Muscle of leg (tissue), 11 donors: ENCODE results near the gene COL13A1. TPM values are rescaled to one million over a fixed set of nuclear protein-coding genes. Genes with fewer than 3 reads are reported as not detected.

Source experiments
- DNase-seq: peaks from one replicate; pipeline ENCODE4 v3.0.0; 2013
- H3K27ac ChIP-seq: one replicate; pipeline ENCODE4 v1.5.1; 2013; ENCODE audit warnings: mild to moderate bottlenecking, low read length, control low read depth
- H3K27me3 ChIP-seq: one replicate; pipeline ENCODE4 v1.6.1; 2013; ENCODE audit warnings: low read length; ENCODE audit not compliant: control insufficient read depth, insufficient read depth
- H3K36me3 ChIP-seq: one replicate; pipeline ENCODE4 v1.6.1; 2013; ENCODE audit warnings: low read length; ENCODE audit not compliant: control insufficient read depth, insufficient read depth
- H3K4me1 ChIP-seq: one replicate; pipeline ENCODE4 v1.6.1; 2013; ENCODE audit warnings: low read length; ENCODE audit not compliant: control insufficient read depth, insufficient read depth
- H3K4me3 ChIP-seq: one replicate; pipeline ENCODE4 v1.5.1; 2013; ENCODE audit warnings: low read length, control low read depth
- H3K9me3 ChIP-seq: replicated peaks from 2 replicates; pipeline ENCODE4 v1.6.1; 2013; ENCODE audit warnings: low read depth, low read length; ENCODE audit not compliant: control insufficient read depth
- WGBS: methylation state at CpG from one replicate; pipeline ENCODE4 v1.1.5; 2013; ENCODE audit warnings: missing lambda C conversion rate; ENCODE audit not compliant: insufficient coverage; 5-methylcytosine and 5-hydroxymethylcytosine counted together
- polyA plus RNA-seq, 8 donors: library from polyadenylated mRNA; unstranded; fragments of 120-200 nt; gene quantifications; one replicate each; pipeline versions ENCODE4 v1.2.1 to v1.2.3, GENCODE V29; 2013; ENCODE audit warnings: inconsistent platforms in 1 of 8, low replicate concordance in 1 of 8; ENCODE audit not compliant: insufficient read length in 8 of 8, insufficient read depth in 1 of 8
- total RNA-seq: library from RNA; stranded (reverse); fragments of 120-200 nt; gene quantifications from one replicate; pipeline ENCODE4 v1.2.4, GENCODE V29; 2013

COL13A1 gene
- total and polyA plus RNA-seq, 9 donors, result 4.8 to 26.7 (median 11.6) TPM

GRCh38 chr10:69890065-69890847 is 88.5 kb downstream of the COL13A1 start:
- Histone ChIP-seq H3K9me3 (no peaks in the 10 kb centered on the region), H3K4me1 (peaks cover 14% of the 10 kb centered on the region), H3K27ac (no peak overlapping the region), H3K36me3 (peaks cover 4% of the 10 kb centered on the region), H3K27me3 (no peaks in the 10 kb centered on the region), H3K4me3 (no peak overlapping the region)
- WGBS, result 74% methylated on average over 4 of the region's 7 CpGs
- no peak for DNase-seq

DNA sequence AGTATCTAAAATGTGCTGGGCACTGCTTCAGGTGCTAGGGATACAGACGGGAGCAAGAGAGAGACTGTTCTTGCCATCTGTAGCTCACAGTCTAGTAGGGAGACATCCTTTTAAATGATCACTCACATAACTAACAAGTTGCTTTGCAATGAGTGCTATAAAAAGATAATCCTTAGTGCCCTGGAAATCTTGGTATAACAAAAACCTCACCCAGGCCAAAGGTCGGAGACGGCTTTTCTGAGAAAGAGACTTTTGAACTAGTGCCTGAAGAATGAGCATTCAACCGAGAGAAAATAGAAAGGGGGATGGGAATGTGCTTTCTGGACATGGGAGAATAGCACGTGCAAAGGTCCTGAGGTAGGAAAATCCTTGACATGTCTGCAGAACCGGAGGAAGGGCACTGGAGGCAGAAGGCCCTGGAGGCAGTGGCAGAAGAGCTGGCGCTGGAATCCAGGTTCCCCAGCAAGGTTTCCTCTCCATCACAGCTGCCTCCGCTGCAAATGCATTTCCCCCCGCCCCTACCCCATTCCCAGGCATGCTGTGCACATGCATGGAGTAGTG is 89.4 kb downstream of the COL13A1 start:
- Histone ChIP-seq H3K27me3 (no peaks in the 10 kb centered on the region), H3K4me1 (peaks cover 18% of the 10 kb centered on the region), H3K9me3 (no peaks in the 10 kb centered on the region), H3K36me3 (peaks cover 4% of the 10 kb centered on the region), H3K4me3 (no peak overlapping the region), H3K27ac (no peak overlapping the region)
- WGBS, result 87% methylated on average over 4 of the region's 9 CpGs
- DNase-seq, result no peak

GRCh38 chr10:69892406-69892805 is 90.7 kb downstream of the COL13A1 start:
- Histone ChIP-seq H3K36me3 (peaks cover 4% of the 10 kb centered on the region), H3K4me3 (no peak overlapping the region), H3K27me3 (no peaks in the 10 kb centered on the region), H3K27ac (no peak overlapping the region), H3K4me1 (peaks cover 30% of the 10 kb centered on the region), H3K9me3 (no peaks in the 10 kb centered on the region)
- no peak for DNase-seq
- 63% methylated on average over 3 of the region's 7 CpGs for WGBS

DNA sequence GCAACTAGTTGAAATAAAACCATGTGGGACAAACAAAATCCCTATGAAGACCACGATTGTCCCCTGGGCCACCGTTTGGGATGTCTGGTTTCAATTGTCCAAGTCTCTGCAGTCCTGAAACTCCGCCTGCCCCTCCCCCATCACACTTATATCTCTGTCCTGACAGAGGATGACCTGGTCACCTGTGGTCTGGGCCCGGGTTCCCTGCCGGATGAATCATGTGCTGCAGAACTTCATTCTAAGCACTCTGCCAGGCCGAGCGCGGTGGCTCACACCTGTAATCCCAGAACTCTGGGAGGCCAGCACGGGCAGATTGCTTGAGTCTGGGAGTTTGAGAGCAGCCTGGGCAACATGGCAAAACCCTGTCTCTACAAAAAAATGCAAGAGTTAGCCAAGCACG is 91.1 kb downstream of the COL13A1 start:
- WGBS, result 51% methylated on average over 9 of the region's 10 CpGs
- DNase-seq, result no peak
- no peak overlapping the region for H3K4me3 ChIP-seq

GRCh38 chr10:69893271-69893900 is 91.7 kb downstream of the COL13A1 start:
- H3K36me3 ChIP-seq, result no peaks in the 10 kb centered on the region
- H3K4me3 ChIP-seq, result no peak overlapping the region
- 84% methylated on average over 4 of the region's 6 CpGs for WGBS
- no peak overlapping the region for H3K27ac ChIP-seq
- no peak for DNase-seq
- H3K9me3 ChIP-seq, result no peaks in the 10 kb centered on the region
- peaks cover 40% of the 10 kb centered on the region for H3K4me1 ChIP-seq
- no peaks in the 10 kb centered on the region for H3K27me3 ChIP-seq

More for the DNA sequence above, 91.1 kb downstream of the COL13A1 start:
- H3K4me1 ChIP-seq, result peaks cover 35% of the 10 kb centered on the region
- H3K27ac ChIP-seq, result no peak overlapping the region
- peaks cover 4% of the 10 kb centered on the region for H3K36me3 ChIP-seq
- no peaks in the 10 kb centered on the region for H3K27me3 ChIP-seq
- no peaks in the 10 kb centered on the region for H3K9me3 ChIP-seq

DNA sequence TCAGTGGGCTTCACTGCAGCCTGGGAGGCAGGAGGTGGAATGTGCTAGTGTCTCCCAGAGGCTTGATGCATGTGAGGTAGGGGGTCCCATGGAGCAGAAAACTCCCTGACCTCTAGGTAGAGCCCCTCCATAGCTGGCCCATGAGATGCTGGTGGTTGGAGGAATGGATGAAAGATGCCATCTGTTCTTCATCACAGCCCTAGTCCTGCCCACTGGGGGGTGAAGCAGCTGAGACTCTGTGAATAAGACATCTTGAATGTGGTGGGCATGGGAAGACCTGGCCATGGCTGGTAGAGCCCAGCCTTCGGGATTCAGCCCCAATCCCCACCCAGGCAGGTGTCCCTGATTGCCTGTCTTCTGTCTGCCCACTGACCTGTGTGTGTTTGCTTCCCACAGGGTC is 92.5 kb downstream of the COL13A1 start:
- WGBS, result 86% methylated on average over 1 of the region's 1 CpG
- Histone ChIP-seq H3K27me3 (no peaks in the 10 kb centered on the region), H3K27ac (no peak overlapping the region), H3K9me3 (no peaks in the 10 kb centered on the region), H3K36me3 (no peaks in the 10 kb centered on the region), H3K4me3 (no peak overlapping the region), H3K4me1 (peaks cover 42% of the 10 kb centered on the region)
- DNase-seq, result no peak

GRCh38 chr10:69895759-69896158 is 94.1 kb downstream of the COL13A1 start:
- Histone ChIP-seq H3K4me3 (no peak overlapping the region), H3K4me1 (peaks cover 57% of the 10 kb centered on the region), H3K27ac (peak overlapping the region; percentile 82), H3K9me3 (no peaks in the 10 kb centered on the region), H3K27me3 (no peaks in the 10 kb centered on the region), H3K36me3 (no peaks in the 10 kb centered on the region)
- DNase-seq, result no peak
- WGBS, result 53% methylated on average over 8 of the region's 13 CpGs

GRCh38 chr10:69896606-69897231 is 95.0 kb downstream of the COL13A1 start:
- Histone ChIP-seq H3K4me1 (peaks cover 67% of the 10 kb centered on the region), H3K27ac (peak overlapping the region; percentile 82), H3K4me3 (no peak overlapping the region), H3K36me3 (no peaks in the 10 kb centered on the region), H3K27me3 (no peaks in the 10 kb centered on the region), H3K9me3 (no peaks in the 10 kb centered on the region)
- WGBS, result 50% methylated on average over 6 of the region's 12 CpGs
- DNase-seq, result no peak

DNA sequence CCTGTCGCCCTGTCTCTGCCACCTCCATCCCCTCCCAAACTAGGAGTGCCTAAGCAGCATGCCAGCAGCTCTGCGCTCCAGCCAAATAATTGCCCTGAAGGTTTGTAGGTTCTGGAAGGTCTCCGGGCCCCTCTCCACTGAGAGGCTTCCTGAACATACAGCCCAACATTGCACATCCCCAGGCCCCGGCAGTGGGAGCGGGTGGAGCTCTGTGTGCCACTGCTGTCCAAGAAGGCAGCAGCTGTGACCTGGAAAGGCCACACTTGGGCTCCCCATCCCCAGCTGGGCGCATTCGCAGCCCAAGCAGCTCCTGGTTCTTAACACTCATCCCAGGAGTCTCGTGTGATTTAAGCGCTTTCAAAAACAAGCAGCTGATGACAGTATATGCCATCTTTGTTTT is 95.7 kb downstream of the COL13A1 start:
- peak; percentile 52 for DNase-seq
- peak overlapping the region; percentile 82 for H3K27ac ChIP-seq

GRCh38 chr10:69897999-69898398 is 96.3 kb downstream of the COL13A1 start:
- Histone ChIP-seq H3K27me3 (no peaks in the 10 kb centered on the region), H3K9me3 (no peaks in the 10 kb centered on the region), H3K4me3 (no peak overlapping the region), H3K27ac (peak overlapping the region; percentile 48), H3K36me3 (no peaks in the 10 kb centered on the region), H3K4me1 (peaks cover 78% of the 10 kb centered on the region)
- 69% methylated on average over 7 of the region's 10 CpGs for WGBS
- DNase-seq, result no peak

More for the DNA sequence above, 95.7 kb downstream of the COL13A1 start:
- Histone ChIP-seq H3K4me1 (peaks cover 74% of the 10 kb centered on the region), H3K27me3 (no peaks in the 10 kb centered on the region), H3K9me3 (no peaks in the 10 kb centered on the region), H3K36me3 (no peaks in the 10 kb centered on the region), H3K4me3 (no peak overlapping the region)
- WGBS, result 69% methylated on average over 7 of the region's 9 CpGs
